ENCODE measurements around the gene SHISA6. TPM values are rescaled to one million over a fixed set of nuclear protein-coding genes. Genes with fewer than 3 reads are reported as not detected.

SHISA6 gene
- total RNA-seq (2014; rRNA removed; shearing (Covaris generic); ENCODE audit: low replicate concordance), result not detected in 2 replicates

GRCh38 chr17:11240841-11241610, at the start of gene SHISA6:
Gene SHISA6 (plus strand): TSS chr17:11241213.
- no peak for DNase-seq (ENCODE audit: low read depth)
- in situ Hi-C loops (cut with HindIII; ENCODE audit: low pct_unique_long_range_greater_than_20kb, low sequenced_read_pairs), result no loop called here

- in situ Hi-C loops (cut with HindIII; ENCODE audit: low pct_unique_long_range_greater_than_20kb, low sequenced_read_pairs), result no loop called here
- no peak for DNase-seq (ENCODE audit: low read depth)
Observed at GRCh38 chr17:11195801-11196200, 45.2 kb upstream of the SHISA6 start.

GRCh38 chr17:11204991-11205390, 36.0 kb upstream of the SHISA6 start:
- no peak for DNase-seq (ENCODE audit: low read depth)
- in situ Hi-C loops (cut with HindIII; ENCODE audit: low pct_unique_long_range_greater_than_20kb, low sequenced_read_pairs), result no loop called here

GRCh38 chr17:11205659-11206058, 35.4 kb upstream of the SHISA6 start:
- in situ Hi-C loops (cut with HindIII; ENCODE audit: low pct_unique_long_range_greater_than_20kb, low sequenced_read_pairs), result no loop called here

GRCh38 chr17:11209906-11210305, 31.1 kb upstream of the SHISA6 start:
- in situ Hi-C loops (cut with HindIII; ENCODE audit: low pct_unique_long_range_greater_than_20kb, low sequenced_read_pairs), result no loop called here

More at GRCh38 chr17:11205659-11206058, 35.4 kb upstream of the SHISA6 start:
- no peak for DNase-seq (ENCODE audit: low read depth)

DNA sequence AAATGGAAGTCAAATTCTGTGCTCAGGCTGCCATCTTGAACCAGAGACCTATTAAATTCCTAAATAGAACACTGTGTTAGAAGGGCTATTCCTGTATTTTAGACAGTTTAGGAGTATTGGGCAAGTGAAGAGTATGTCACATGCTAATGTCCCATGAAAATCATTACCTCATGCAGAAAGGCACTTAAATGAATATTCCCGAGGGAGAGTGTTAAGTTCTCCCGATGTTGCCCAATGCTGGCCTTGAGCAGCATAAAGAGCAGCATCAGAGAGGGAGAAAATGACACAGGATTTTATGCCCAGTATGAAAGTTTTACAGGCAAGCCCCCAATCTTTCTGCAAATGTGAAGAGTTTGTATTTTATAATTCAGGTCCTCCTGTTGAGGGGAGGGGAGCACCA, 28.2 kb upstream of the SHISA6 start:
- no peak for DNase-seq (ENCODE audit: low read depth)
- in situ Hi-C loops (cut with HindIII; ENCODE audit: low pct_unique_long_range_greater_than_20kb, low sequenced_read_pairs), result no loop called here

More at GRCh38 chr17:11209906-11210305, 31.1 kb upstream of the SHISA6 start:
- DNase-seq (ENCODE audit: low read depth), result no peak

- no peak for DNase-seq (ENCODE audit: low read depth)
- in situ Hi-C loops (cut with HindIII; ENCODE audit: low pct_unique_long_range_greater_than_20kb, low sequenced_read_pairs), result no loop called here
Observed at GRCh38 chr17:11216976-11217375, 24.0 kb upstream of the SHISA6 start.

DNA sequence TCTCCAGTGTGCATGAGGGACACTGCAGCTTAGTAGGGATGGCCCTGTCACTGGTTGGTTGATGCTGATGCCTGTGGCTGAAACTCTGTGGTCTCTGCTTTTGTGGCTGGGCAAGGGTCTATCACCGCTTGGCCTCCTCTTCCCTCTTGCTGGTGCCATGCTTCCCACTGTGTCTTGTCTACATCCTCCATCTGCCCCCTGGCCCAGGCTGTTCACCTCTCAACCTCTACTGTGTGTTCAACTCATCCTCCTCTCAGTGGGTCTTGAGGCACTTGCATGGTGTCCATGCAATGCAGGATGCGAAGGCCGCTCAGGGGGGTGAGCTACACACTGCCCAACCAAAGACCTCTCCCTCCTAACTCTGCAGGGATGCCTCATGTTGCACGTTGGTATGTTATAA, 19.8 kb upstream of the SHISA6 start:
- no peak for DNase-seq (ENCODE audit: low read depth)
- in situ Hi-C loops (cut with HindIII; ENCODE audit: low pct_unique_long_range_greater_than_20kb, low sequenced_read_pairs), result no loop called here

GRCh38 chr17:11221721-11222120, 19.3 kb upstream of the SHISA6 start:
- in situ Hi-C loops (cut with HindIII; ENCODE audit: low pct_unique_long_range_greater_than_20kb, low sequenced_read_pairs), result no loop called here
- DNase-seq (ENCODE audit: low read depth), result no peak

DNA sequence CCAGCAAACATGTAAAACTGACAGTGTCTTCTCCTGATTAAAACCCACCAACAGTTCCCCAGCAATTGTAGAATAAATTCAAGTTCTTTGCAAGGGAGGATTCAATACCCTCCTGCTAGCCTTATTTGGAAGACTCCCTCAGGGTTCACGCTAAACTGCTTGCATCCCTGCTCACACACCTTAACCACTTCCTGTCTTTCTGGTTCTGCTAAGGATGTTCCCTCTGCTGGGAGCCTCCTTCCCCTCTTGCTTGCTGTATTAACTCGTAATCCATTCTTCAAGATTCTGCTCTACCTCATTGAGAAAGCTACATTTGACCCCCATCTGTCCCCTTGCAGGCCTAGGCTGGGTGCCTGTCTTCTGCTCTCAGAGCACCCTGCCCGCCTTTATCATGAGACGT, 2.3 kb upstream of the SHISA6 start:
- DNase-seq (ENCODE audit: low read depth), result no peak
- in situ Hi-C loops (cut with HindIII; ENCODE audit: low pct_unique_long_range_greater_than_20kb, low sequenced_read_pairs), result no loop called here

DNA sequence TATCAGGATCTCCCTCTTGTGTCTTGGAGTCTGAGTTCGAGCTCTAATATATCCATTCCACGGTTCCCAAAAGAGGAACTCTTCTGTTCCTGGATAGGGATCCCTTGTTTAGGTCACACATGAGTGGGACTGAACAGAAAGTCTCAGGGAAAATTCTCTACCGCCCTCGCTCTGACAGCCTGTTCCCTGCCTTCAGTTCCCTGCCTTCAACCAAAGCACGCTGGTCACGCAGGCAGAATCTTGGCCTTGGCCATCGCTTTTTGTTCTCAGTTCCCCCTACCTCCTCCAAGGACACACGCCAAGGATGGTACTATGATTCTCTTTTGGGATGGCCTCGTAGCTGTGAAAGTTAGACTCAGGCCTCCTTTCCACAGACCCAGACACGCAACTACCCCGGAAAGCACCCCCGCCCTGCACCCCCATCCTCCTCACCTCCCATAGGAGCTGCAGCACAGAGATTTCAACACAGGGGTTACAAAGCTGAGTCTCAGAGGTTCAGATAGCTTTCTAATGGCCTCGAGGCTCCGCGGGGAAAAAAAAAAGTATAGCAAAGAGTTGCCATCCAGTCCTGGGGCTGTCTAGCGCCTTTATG, 1.5 kb upstream of the SHISA6 start:
- in situ Hi-C loops (cut with HindIII; ENCODE audit: low pct_unique_long_range_greater_than_20kb, low sequenced_read_pairs), result no loop called here

DNA sequence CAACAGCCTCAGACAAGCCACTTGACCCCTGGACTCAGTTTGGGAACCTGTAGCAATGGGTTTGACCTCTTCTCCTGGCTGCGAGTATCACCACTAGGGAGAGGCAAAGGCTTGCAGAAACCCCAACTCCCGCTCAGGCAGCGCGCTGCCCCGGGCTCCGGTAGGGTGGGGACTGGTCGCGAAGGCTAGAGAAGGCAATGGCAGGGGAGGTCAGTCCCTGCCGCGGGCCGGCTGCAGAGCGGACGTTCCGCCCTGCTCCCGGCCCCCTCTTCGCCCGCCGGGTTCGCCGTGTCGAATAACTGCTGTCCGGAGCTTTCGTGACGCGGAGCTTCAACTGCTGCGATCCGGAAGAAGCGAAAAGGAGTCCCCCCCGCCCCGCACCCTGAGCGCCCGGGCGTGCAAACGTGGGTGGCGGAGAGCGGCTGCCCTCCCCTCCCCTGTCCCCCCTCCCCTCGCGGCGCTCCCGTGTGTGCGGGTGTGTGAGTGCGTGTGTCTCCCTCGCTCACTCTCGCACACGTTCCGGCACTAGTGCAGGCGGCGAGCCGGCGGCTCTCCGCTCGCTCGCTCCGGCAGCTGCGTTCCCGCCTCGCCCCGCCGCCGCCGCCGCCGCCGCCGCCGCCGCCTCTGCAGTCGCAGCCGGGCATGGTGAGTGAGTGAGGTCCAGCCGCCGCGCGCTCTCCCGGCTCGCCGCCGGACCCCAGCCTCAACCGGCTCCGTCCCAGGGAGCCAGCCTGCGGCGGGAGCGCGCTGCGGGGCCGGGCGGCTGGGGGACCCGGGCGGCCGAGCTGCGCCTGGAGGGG, 772 bp upstream of the SHISA6 start:
- no peak for DNase-seq (ENCODE audit: low read depth)
- in situ Hi-C loops (cut with HindIII; ENCODE audit: low pct_unique_long_range_greater_than_20kb, low sequenced_read_pairs), result no loop called here

More for the DNA sequence above, 1.5 kb upstream of the SHISA6 start:
- no peak for DNase-seq (ENCODE audit: low read depth)

GRCh38 chr17:11241611-11242226, 706 bp downstream of the SHISA6 start:
- DNase-seq (ENCODE audit: low read depth), result no peak
- in situ Hi-C loops (cut with HindIII; ENCODE audit: low pct_unique_long_range_greater_than_20kb, low sequenced_read_pairs), result no loop called here

- in situ Hi-C loops (cut with HindIII; ENCODE audit: low pct_unique_long_range_greater_than_20kb, low sequenced_read_pairs), result no loop called here
Observed at GRCh38 chr17:11242411-11242810, 1.4 kb downstream of the SHISA6 start.

DNA sequence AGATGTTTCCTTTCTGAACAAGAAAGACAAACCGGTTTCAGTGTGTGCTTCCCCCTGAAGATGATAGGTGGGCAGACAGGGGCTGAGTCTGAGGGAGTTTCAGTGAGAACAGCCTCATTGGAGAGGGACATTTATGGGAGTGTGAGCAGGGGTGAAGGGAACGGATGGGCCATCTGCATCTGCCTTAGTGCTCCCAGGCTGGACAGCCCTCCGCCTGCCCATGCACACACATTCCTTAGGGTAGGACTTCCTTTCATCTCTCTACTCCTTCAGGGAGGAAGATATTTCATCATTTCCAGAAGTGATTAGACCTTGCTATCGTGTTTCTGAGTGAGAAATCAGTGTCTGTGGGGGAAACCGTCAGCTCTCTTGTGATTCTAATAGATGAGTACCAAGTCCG, 3.8 kb downstream of the SHISA6 start:
- DNase-seq (ENCODE audit: low read depth), result no peak
- in situ Hi-C loops (cut with HindIII; ENCODE audit: low pct_unique_long_range_greater_than_20kb, low sequenced_read_pairs), result no loop called here

More at GRCh38 chr17:11242411-11242810, 1.4 kb downstream of the SHISA6 start:
- no peak for DNase-seq (ENCODE audit: low read depth)

GRCh38 chr17:11245187-11245586, 4.2 kb downstream of the SHISA6 start:
- DNase-seq (ENCODE audit: low read depth), result no peak
- in situ Hi-C loops (cut with HindIII; ENCODE audit: low pct_unique_long_range_greater_than_20kb, low sequenced_read_pairs), result no loop called here

GRCh38 chr17:11245791-11246190, 4.8 kb downstream of the SHISA6 start:
- no peak for DNase-seq (ENCODE audit: low read depth)
- in situ Hi-C loops (cut with HindIII; ENCODE audit: low pct_unique_long_range_greater_than_20kb, low sequenced_read_pairs), result no loop called here

DNA sequence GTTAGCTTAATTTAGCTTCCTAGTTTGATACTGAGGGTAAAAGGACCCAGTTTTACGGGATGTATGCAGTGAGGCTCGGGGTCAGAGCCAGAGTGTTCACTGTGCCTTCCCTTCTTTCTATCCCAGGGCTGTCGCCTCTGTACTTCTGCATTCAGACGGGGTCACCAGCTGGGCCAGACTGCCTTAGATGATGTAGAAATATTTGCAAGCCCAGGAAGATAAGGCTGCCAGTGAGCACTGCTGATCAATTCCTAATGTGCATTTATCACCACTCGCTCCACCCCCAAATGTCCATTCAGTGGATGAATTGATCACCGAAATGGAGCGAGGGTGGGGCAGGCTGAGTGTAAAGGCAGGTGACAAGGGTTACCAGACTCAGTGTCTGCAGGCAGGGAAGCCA, 9.1 kb downstream of the SHISA6 start:
- in situ Hi-C loops (cut with HindIII; ENCODE audit: low pct_unique_long_range_greater_than_20kb, low sequenced_read_pairs), result no loop called here

More for the DNA sequence above, 9.1 kb downstream of the SHISA6 start:
- DNase-seq (ENCODE audit: low read depth), result no peak
